ELR (cell line): Measurements from ENCODE around the gene FOXD3.
"Not testable (repeated sequence)": the region's sequence is repeated elsewhere in the genome, so short reads cannot be mapped to it uniquely, and the experiment has no call there.

Source experiments
- DNase-seq: peaks from one replicate; pipeline ENCODE4 v3.0.0-alpha.2; 2015; ENCODE audit warnings: low read depth

FOXD3 gene

DNA sequence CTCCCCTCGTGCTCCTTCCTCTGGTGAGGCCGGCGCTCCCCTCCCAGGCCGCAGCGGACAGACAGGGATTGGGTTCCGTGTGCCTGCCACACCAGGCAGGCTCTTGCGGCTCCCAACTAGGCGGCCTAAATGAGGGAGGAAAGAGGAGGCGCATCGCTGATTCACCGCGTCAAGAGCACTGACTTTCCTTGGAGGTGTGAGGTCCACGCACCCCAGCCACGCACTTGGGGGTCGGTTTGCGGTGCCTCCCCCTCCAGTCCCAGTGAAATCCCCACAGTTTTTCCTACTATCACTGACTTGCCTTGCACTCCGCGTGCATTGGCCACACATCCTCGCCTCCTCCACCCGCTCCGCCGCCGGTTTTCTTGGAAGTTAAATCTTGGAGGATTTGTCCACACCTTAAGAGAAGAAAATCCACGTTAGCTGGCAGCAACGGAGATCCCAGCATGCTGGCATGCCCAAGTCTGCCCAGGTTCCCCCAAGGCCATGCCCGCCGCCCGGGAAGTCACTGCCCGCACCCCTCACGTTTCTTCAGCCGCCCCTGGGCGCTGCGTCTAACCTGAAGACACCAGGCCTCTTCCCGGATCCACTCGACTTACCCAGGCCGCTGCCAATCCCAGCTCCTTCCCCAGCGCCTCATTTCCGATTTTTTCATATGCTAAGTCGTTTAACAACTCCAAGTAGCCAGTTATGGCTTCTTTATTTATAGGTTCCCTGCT lies 1.1 kb upstream of the FOXD3 start:
- DNase-seq, result no peak

GRCh38 chr1:63321785-63322113 lies 618 bp upstream of the FOXD3 start:
- no peak for DNase-seq

- no peak for DNase-seq
Observed at GRCh38 chr1:63322944-63323864, 837 bp downstream of the FOXD3 start.

- DNase-seq, result no peak
Observed at GRCh38 chr1:63323865-63324778, 1.8 kb downstream of the FOXD3 start.

- no peak for DNase-seq
Observed at GRCh38 chr1:63324779-63325119, 2.4 kb downstream of the FOXD3 start.

DNA sequence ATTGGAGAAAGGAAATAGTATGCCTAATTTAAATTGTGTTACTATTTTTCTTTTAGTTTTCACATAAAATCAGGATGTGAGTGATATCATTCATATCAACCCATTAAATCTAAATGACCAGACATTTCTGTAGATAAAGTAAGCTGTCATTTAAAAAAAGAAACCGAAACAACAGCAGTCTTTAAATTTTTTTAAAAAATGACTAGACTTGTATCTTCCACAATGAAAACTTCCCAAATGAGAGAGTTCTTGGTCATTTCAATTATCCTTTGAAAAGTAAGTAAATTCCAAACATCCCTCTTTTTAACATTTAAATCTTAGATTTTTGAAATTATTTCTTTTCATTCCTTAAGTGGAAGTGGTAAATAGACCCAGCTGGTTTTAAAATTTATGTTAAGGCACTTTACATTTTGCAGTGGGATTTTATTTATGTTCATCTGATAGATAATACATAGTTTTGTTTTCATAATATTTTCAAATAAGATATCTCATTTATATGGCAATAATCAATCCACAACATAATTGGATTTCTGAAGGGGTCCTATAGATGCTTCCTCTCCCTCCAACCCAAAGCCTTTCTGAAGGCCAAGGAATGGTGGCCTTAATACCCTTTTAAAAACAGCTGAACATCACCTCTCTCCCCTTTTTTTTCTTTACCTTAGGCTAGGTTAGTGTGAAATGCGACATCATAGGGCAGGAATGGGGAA lies 3.1 kb downstream of the FOXD3 start:
- no peak for DNase-seq

GRCh38 chr1:63326106-63326472 lies 3.7 kb downstream of the FOXD3 start:
- no peak for DNase-seq

GRCh38 chr1:63326473-63327380 lies 4.4 kb downstream of the FOXD3 start:
- DNase-seq, result no peak

GRCh38 chr1:63327417-63328054 lies 5.2 kb downstream of the FOXD3 start:
- peak; percentile 74 for DNase-seq

DNA sequence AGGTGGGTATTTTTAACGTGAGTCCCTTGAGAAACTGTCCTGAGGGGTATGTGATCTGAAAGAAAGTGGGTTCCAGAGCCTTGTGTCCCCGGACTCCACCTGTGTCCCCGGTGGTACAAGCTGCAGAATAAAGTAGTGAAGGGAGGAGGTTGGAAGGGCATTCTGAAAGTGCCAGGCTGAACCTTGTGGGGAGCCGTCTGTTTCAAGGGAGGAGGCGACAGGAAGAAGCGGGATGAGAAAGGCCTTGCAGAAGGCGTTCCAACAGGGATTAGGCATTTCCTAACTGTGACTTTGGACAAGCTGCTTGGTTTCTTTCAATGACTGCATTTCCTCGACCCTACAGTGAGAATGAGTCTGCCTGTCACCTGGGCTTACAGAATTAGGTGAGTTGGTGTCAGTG lies 5.8 kb downstream of the FOXD3 start:
- no peak for DNase-seq

DNA sequence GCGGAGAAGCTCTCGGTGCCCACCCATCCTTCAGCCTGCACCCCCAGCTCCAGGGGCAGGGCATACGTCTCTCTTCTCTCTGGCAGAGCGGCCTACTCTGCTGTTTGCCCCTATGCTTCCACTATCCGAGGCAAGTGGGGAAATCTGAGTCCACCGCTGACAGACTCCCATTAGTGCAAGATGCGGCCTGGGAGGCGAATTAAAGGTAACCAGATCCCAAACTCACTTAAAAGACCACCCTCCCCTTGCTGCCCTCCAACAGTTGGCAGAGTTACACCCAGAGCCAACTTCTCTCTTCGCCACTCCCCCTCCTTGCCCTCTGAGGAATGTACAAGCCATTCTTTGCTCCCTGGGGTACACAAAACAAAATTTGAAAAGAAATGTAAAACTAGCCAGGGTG lies 6.4 kb downstream of the FOXD3 start:
- no peak for DNase-seq

DNA sequence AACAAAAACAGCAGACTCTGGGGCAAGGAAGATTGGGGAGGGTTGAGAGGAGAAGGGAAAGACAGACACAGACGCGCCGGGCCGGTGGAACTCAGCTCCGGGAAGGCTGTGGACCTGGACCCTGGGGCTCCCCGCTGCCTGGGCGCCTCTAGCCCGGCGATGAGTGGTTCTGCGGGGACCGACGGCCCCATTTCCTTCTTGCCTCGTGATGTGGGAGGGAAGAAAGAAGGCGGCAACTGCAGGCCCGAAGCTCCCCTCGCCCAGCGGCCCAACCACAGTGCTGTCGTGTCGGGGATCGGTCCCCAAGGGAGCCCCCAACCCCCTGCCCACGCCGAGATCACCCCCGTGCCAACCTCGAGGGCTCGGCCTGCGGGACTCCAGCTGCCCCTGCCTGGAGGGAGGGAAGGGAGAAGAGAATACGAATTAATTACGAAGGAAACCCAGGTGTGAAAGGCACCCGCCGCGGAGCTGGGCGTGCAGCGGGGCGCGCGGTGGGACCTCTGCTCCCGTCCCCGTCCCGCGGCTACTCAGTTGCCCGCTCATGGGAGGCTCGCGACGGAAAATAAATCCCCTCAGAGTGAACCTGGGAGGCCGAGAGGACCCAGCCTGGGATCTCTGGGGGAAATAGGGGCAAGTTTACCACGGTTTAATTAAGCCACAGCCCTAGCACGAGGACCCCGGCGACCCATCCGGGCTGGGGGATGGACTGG lies 7.4 kb downstream of the FOXD3 start:
- no peak for DNase-seq

GRCh38 chr1:63330331-63330916 lies 8.1 kb downstream of the FOXD3 start:
- no peak for DNase-seq

DNA sequence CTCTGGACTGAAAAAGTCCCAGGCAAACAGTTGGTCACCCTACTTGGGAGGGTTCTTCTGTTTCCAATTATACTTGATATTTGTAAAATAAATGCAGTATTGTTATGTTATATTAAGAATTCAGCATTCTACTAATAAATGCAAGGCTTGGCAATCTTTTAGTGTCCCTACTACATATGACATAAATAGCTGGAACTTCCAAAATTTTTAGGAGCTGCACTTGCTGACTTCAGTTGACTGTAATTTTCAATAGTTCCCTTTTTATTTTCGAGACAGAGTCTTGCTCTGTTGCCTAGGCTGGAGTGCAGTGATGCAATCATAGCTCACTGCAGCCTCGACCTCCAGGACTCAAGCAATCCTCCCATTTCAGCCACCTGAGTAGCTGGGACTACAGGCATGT lies 20.0 kb downstream of the FOXD3 start:
- no peak for DNase-seq

GRCh38 chr1:63343922-63344321 lies 21.6 kb downstream of the FOXD3 start:
- no peak for DNase-seq

DNA sequence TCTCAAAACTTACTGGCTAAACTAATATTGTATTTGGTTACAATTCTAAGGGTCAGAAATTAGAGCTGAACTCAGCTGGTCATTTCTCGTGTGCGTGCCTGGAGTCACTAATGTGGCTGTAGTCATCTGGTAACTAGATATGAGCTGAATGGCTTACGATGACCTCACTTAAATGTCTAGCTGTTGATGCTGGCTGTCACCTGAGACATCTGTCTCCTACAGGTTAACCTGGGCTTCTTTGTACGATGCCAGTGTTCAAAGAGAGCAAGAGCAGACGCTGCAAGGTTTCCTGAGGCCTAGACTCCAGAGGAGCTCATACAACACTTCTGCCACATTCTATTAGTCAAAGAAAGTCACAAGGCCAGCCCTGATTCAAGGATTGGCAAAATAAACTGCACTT lies 28.0 kb downstream of the FOXD3 start:
- no peak for DNase-seq

GRCh38 chr1:63352736-63353135 lies 30.4 kb downstream of the FOXD3 start:
- DNase-seq, result no peak

GRCh38 chr1:63356234-63356633 lies 33.9 kb downstream of the FOXD3 start:
- DNase-seq, result not testable (repeated sequence)

DNA sequence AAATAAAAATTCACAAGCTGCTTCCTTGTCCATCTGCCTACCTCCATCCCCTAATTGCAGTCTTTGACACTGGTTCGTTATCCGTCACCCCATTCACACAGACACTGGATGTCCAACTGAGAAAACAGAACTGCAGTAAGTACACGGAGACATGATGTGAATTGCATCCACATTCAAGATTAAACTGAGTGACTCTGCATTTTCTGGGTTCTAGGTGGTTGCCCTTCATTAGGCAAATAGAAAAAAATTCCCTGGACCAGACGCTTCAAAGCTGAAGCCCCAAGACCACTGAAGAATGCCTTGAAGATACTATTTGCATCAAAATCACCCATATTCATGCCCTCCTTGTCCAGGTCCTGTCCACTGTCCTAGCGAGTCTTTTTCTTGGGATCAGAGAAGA lies 37.2 kb downstream of the FOXD3 start:
- no peak for DNase-seq
